Body of pancreas (tissue), 4 donors: ENCODE results near the gene BPIFA3. TPM values are rescaled to one million over a fixed set of nuclear protein-coding genes. Genes with fewer than 3 reads are reported as not detected.
A peak's percentile ranks its signal among the peaks of the same experiment; 100 is the strongest.

Source experiments
- ATAC-seq: fragments of 150-250 bp; one replicate; pipeline ENCODE4 v1.9.1; 2016
- DNase-seq, 4 donors: peaks; one replicate each; pipeline ENCODE4 v3.0.0-alpha.2; 2019
- H3K27ac ChIP-seq, 4 donors: fragments of 200-600 bp; sonication (generic); 1 replicate in 3 of 4; 2 replicates in 1 of 4; pipeline versions ENCODE4 v1.5.1 to v1.6.1; 2016 to 2019; ENCODE audit warnings: mild to moderate bottlenecking in 1 of 4, mixed read lengths in 1 of 4, moderate library complexity in 1 of 4
- H3K27me3 ChIP-seq, 2 donors: fragments of 200-600 bp; sonication (generic); one replicate each; pipeline ENCODE4 v1.6.0; 2016; ENCODE audit warnings: mild to moderate bottlenecking in 1 of 2
- H3K36me3 ChIP-seq, 2 donors: fragments of 200-600 bp; sonication (generic); replicated peaks in 1 of 2; 2 replicates each; pipeline ENCODE4 v1.5.1; 2016; ENCODE audit warnings: low read depth in 2 of 2; ENCODE audit not compliant: insufficient read depth in 1 of 2
- H3K4me1 ChIP-seq: fragments of 200-600 bp; sonication (generic); one replicate; pipeline ENCODE4 v1.6.0; 2016
- H3K4me3 ChIP-seq, 2 donors: fragments of 200-600 bp; sonication (generic); 1 replicate in 1 of 2; 2 replicates in 1 of 2; pipeline ENCODE4 v1.5.1; 2016 to 2019
- H3K9me3 ChIP-seq, 3 donors: fragments of 200-600 bp; sonication (generic); 1 replicate in 2 of 3; 2 replicates in 1 of 3; pipeline ENCODE4 v1.5.1; 2016
- CTCF ChIP-seq, 7 experiments: fragments of 450-650 bp in 4 of 7; fragments of 200-600 bp in 3 of 7; sonication (generic) in 3 of 7; IDR thresholded peaks; one replicate each; pipeline ENCODE4 v1.5.1; 2016 to 2019; ENCODE audit warnings: antibody characterized with exemption in 7 of 7
- POLR2A ChIP-seq, 3 donors: fragments of 450-650 bp; IDR thresholded peaks; one replicate each; pipeline ENCODE4 v1.6.1; 2016; ENCODE audit warnings: antibody characterized with exemption in 3 of 3, mild to moderate bottlenecking in 2 of 3
- WGBS, 2 donors: methylation state at CpG; one replicate each; pipeline ENCODE4 v1.1.5; 2017; 5-methylcytosine and 5-hydroxymethylcytosine counted together
- intact Hi-C: fragments of 100-400 bp; cut with DNase I; formaldehyde crosslinking; loops from one replicate; pipeline ENCODE4 v1.15.1; 2023
- total RNA-seq, 2 donors: library from RNA; depleted of rRNA; stranded (reverse); fragments of >200 nt; gene quantifications; one replicate each; pipeline ENCODE4 v1.1.0, GENCODE V29; 2016

The BPIFA3 gene
- total RNA-seq, 2 donors from 2014 or later: not detected

DNA sequence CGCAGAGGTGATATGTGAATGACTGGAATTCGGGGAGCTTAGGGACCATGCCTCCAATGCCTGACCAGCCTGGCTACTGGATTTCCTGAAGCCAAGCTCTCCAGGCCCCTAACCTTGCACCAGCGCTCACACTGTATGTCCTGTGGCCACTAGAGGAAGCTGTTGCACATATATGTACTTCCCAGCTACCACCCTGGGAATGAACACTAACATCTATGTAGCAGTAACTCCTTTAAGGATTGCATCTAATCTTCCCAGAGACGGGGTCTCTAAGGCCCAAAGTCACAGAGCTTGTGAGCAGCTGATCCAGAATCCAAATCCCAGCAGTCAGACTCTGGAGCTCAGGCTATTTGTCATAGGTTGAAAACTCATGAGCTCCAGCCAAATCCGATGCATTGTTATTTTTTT lies 45.5 kb downstream of the BPIFA3 start:
- Histone ChIP-seq H3K9me3 (no peaks in the 10 kb centered on the region), H3K4me1 (no peaks in the 10 kb centered on the region), H3K4me3 (no peak overlapping the region), H3K27me3 (peaks cover 0 to 3% of the 10 kb centered on the region in 2 donors), H3K36me3 (no peaks in the 10 kb centered on the region), H3K27ac (no peak overlapping the region)
- TF ChIP-seq POLR2A (IDR thresholded peaks at IDR 0.05) (no peak), CTCF (IDR thresholded peaks at IDR 0.05) (peak; percentile 21 to 62 (median 47))
- peak; percentile 71 for ATAC-seq
- intact Hi-C loops: no loop called here
- 20% methylated on average over 5 of the region's 5 CpGs for WGBS, 2 donors
- DNase-seq: peak; percentile 36 to 61 (median 40)

DNA sequence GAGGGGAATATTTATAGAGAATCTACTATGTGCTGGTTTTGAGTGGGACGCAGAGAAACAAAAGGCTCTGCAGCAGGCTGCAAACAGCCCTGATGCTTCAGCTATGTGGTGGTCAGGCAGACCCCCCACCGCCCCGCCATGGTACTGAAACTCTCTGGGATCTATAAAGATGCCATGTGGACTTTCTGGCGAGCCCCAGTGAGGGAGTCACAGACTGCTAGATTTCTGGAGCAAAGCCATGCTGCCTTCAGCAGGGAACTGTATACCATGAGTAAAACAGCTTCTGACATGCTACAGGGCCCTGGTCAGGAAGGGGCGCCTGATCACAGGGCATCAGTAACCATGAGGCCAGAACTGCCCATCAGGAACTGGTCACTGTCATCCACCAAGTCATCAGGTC lies 46.6 kb downstream of the BPIFA3 start:
- no peaks in the 10 kb centered on the region for H3K9me3 ChIP-seq
- H3K27ac ChIP-seq: no peak overlapping the region
- TF ChIP-seq POLR2A (IDR thresholded peaks at IDR 0.05) (no peak), CTCF (IDR thresholded peaks at IDR 0.05) (no peak)
- DNase-seq (no peak), ATAC-seq (no peak)
- WGBS, 2 donors: 86 to 97% methylated on average over 4 to 5 of the region's 5 CpGs
- H3K4me1 ChIP-seq: peaks cover 6% of the 10 kb centered on the region
- intact Hi-C loops: no loop called here
- H3K36me3 ChIP-seq: no peaks in the 10 kb centered on the region
- no peak overlapping the region for H3K4me3 ChIP-seq
- H3K27me3 ChIP-seq: peaks cover 0 to 3% of the 10 kb centered on the region in 2 donors

DNA sequence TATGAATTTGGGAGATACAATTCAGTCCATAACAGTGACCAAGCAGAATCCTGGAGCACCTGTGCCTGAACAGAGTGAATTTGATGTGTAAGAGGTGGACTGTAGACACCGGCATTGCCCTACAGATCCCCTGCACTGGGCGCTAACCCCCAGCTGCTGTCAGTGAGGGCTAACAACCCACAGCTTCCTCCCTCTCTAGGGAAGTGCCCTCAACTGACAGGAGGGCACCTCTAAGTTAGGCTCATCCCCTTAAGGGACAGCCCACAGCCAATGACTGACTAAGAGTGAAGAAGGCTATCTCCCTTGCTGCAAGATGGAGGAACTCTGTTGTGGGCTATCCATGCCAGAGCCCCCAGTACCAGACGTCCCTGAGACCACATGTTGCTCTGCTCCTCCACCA lies 50.5 kb downstream of the BPIFA3 start:
- Histone ChIP-seq H3K27me3 (peaks cover 0 to 3% of the 10 kb centered on the region in 2 donors), H3K4me1 (peaks cover 15% of the 10 kb centered on the region), H3K9me3 (no peaks in the 10 kb centered on the region), H3K4me3 (no peak overlapping the region), H3K36me3 (no peaks in the 10 kb centered on the region), H3K27ac (no peak overlapping the region)
- WGBS, 2 donors: 52 to 60% methylated on average over 2 to 3 of the region's 3 CpGs
- TF ChIP-seq CTCF (IDR thresholded peaks at IDR 0.05) (no peak), POLR2A (IDR thresholded peaks at IDR 0.05) (no peak)
- DNase-seq (no peak), ATAC-seq (no peak)
- intact Hi-C loops: no loop called here

- Histone ChIP-seq H3K27ac (no peak overlapping the region), H3K4me1 (peaks cover 21% of the 10 kb centered on the region), H3K9me3 (no peaks in the 10 kb centered on the region), H3K36me3 (no peaks in the 10 kb centered on the region), H3K4me3 (no peak overlapping the region), H3K27me3 (no peaks in the 10 kb centered on the region)
- TF ChIP-seq POLR2A (IDR thresholded peaks at IDR 0.05) (no peak), CTCF (IDR thresholded peaks at IDR 0.05) (no peak)
- ATAC-seq (no peak), DNase-seq (no peak)
- intact Hi-C loops: no loop called here
- 77 to 78% methylated on average over 10 of the region's 10 CpGs for WGBS, 2 donors
Measured at GRCh38 chr20:33272155-33272873, 55.2 kb downstream of the BPIFA3 start.
